HEK293 (cell line): Measurements from ENCODE around the gene DDIT3.

Experiments used
- CTCF ChIA-PET: fragments of 350-600 bp; formaldehyde crosslinking; extraction: SDS; loops from one replicate; lab custom pipeline; 2021; ENCODE audit warnings: antibody characterized with exemption; lab: Yijun Ruan, JAX
- POLR2A ChIA-PET: fragments of 300-600 bp; formaldehyde crosslinking; extraction: SDS; loops from one replicate; lab custom pipeline; 2020; ENCODE audit warnings: antibody characterized with exemption, inconsistent platforms; lab: Yijun Ruan, JAX
- H3K27ac ChIP-seq: fragments of 200-500 bp; sonication (Bioruptor generic); 2 replicates; pipeline ENCODE4 v1.5.1; 2014; ENCODE audit warnings: low read depth, low read length, control low read depth, inconsistent platforms; ENCODE audit errors: extremely low read depth
- H3K36me3 ChIP-seq, 2 experiments: fragments of 200-500 bp in 1 of 2; sonication (Bioruptor generic) in 1 of 2; 1 replicate in 1 of 2; 2 replicates in 1 of 2; pipeline ENCODE4 v1.5.1; 2014 to 2017; ENCODE audit warnings: inconsistent platforms in 2 of 2, low read length in 2 of 2; ENCODE audit not compliant: control insufficient read depth in 2 of 2, insufficient read depth in 1 of 2
- H3K4me1 ChIP-seq: fragments of 200-500 bp; sonication (Bioruptor generic); 2 replicates; pipeline ENCODE4 v1.5.1; 2014; ENCODE audit warnings: mild to moderate bottlenecking, low read length, inconsistent platforms; ENCODE audit not compliant: control insufficient read depth, insufficient read depth
- H3K4me3 ChIP-seq: 2 replicates; pipeline ENCODE4 v1.5.1; 2011; ENCODE audit warnings: low read depth, mild to moderate bottlenecking, control low read depth, low read length, moderate library complexity
- H3K9me3 ChIP-seq: fragments of 200-500 bp; sonication (Bioruptor generic); 2 replicates; pipeline ENCODE4 v1.5.1; 2014; ENCODE audit warnings: low read depth, low read length, inconsistent platforms; ENCODE audit not compliant: control insufficient read depth, insufficient read depth
- EGR2 ChIP-seq: fragments of 450-650 bp; formaldehyde crosslinking; IDR thresholded peaks from 2 replicates; pipeline ENCODE4 v1.5.1; 2016; ENCODE audit warnings: low read depth, missing biosample characterization, missing genetic modification characterization
- GLI2 ChIP-seq: fragments of 450-650 bp; formaldehyde crosslinking; IDR thresholded peaks from 2 replicates; pipeline ENCODE4; 2017; ENCODE audit warnings: missing biosample characterization, missing genetic modification characterization, low read depth, borderline replicate concordance
- GLIS1 ChIP-seq: fragments of 450-650 bp; formaldehyde crosslinking; IDR thresholded peaks from 2 replicates; pipeline ENCODE4 v1.5.1; 2016; ENCODE audit warnings: missing biosample characterization, missing genetic modification characterization
- HOXC10 ChIP-seq: sonication (generic); formaldehyde crosslinking; IDR thresholded peaks from 2 replicates; pipeline ENCODE4 v1.8.1; 2023; ENCODE audit warnings: mild to moderate bottlenecking, missing genetic modification reagents
- IKZF3 ChIP-seq: fragments of 450-650 bp; IDR thresholded peaks from 2 replicates; pipeline ENCODE4 v1.5.0; 2018; ENCODE audit warnings: missing biosample characterization, mild to moderate bottlenecking, missing genetic modification characterization, moderate library complexity
- KLF8 ChIP-seq: fragments of 450-650 bp; formaldehyde crosslinking; IDR thresholded peaks from 2 replicates; pipeline ENCODE4 v1.5.1; 2016; ENCODE audit warnings: missing biosample characterization, missing genetic modification characterization
- SCRT2 ChIP-seq: fragments of 450-650 bp; formaldehyde crosslinking; IDR thresholded peaks from 2 replicates; pipeline ENCODE4 v1.5.1; 2016; ENCODE audit warnings: missing biosample characterization, missing genetic modification characterization
- SP2 ChIP-seq: fragments of 450-650 bp; formaldehyde crosslinking; IDR thresholded peaks from 2 replicates; pipeline ENCODE4 v1.5.1; 2016; ENCODE audit warnings: missing biosample characterization, missing genetic modification characterization
- SP3 ChIP-seq: fragments of 450-650 bp; formaldehyde crosslinking; IDR thresholded peaks from 2 replicates; pipeline ENCODE4 v1.5.1; 2016; ENCODE audit warnings: missing biosample characterization, missing genetic modification characterization
- ZBTB8A ChIP-seq: fragments of 450-650 bp; formaldehyde crosslinking; IDR thresholded peaks from 2 replicates; pipeline ENCODE4 v1.5.1; 2016; ENCODE audit warnings: missing biosample characterization, missing genetic modification characterization
- ZFHX2 ChIP-seq: fragments of 450-650 bp; formaldehyde crosslinking; conservative IDR thresholded peaks from 2 replicates; pipeline ENCODE4 v1.5.1; 2016; ENCODE audit warnings: missing biosample characterization, missing genetic modification characterization
- ZIC2 ChIP-seq: fragments of 450-650 bp; formaldehyde crosslinking; IDR thresholded peaks from 2 replicates; pipeline ENCODE4 v1.5.1; 2016; ENCODE audit warnings: missing biosample characterization, missing genetic modification characterization
- ZNF112 ChIP-seq: fragments of 450-650 bp; formaldehyde crosslinking; IDR thresholded peaks from 2 replicates; pipeline ENCODE4 v1.5.0; 2017; ENCODE audit warnings: missing biosample characterization, missing genetic modification characterization
- ZNF202 ChIP-seq: fragments of 450-650 bp; formaldehyde crosslinking; IDR thresholded peaks from 2 replicates; pipeline ENCODE4 v1.5.1; 2016; ENCODE audit warnings: missing biosample characterization, missing genetic modification characterization, borderline replicate concordance
- ZNF292 ChIP-seq: fragments of 450-650 bp; formaldehyde crosslinking; IDR thresholded peaks from 2 replicates; pipeline ENCODE4 v1.5.1; 2016; ENCODE audit warnings: low read depth, missing biosample characterization, missing genetic modification characterization, borderline replicate concordance
- ZNF335 ChIP-seq: fragments of 450-650 bp; formaldehyde crosslinking; conservative IDR thresholded peaks from 2 replicates; pipeline ENCODE4 v1.5.1; 2016; ENCODE audit warnings: missing biosample characterization, missing genetic modification characterization
- ZNF366 ChIP-seq: fragments of 450-650 bp; formaldehyde crosslinking; conservative IDR thresholded peaks from 2 replicates; pipeline ENCODE4 v1.5.1; 2016; ENCODE audit warnings: missing biosample characterization, missing genetic modification characterization
- ZNF394 ChIP-seq: fragments of 450-650 bp; formaldehyde crosslinking; IDR thresholded peaks from 2 replicates; pipeline ENCODE4 v1.5.1; 2016; ENCODE audit warnings: missing biosample characterization, missing genetic modification characterization, mild to moderate bottlenecking, moderate library complexity, borderline replicate concordance
- ZNF600 ChIP-seq: fragments of 450-650 bp; formaldehyde crosslinking; IDR thresholded peaks from 2 replicates; pipeline ENCODE4 v1.5.1; 2016; ENCODE audit warnings: missing biosample characterization, missing genetic modification characterization
- ZNF76 ChIP-seq: fragments of 450-650 bp; formaldehyde crosslinking; IDR thresholded peaks from 2 replicates; pipeline ENCODE4; 2016; ENCODE audit warnings: low read depth, missing biosample characterization, missing genetic modification characterization, borderline replicate concordance
- TF ChIP-seq, protein P1 (sequence below): fragments of 450-650 bp; formaldehyde crosslinking; IDR thresholded peaks from 2 replicates; pipeline ENCODE4 v1.5.1; 2016; ENCODE audit warnings: missing biosample characterization, missing genetic modification characterization
- TF ChIP-seq, protein P2 (sequence below): fragments of 450-650 bp; formaldehyde crosslinking; IDR thresholded peaks from 2 replicates; pipeline ENCODE4 v1.5.1; 2016; ENCODE audit warnings: missing biosample characterization, missing genetic modification characterization
- TF ChIP-seq, protein P3 (sequence below): fragments of 450-650 bp; formaldehyde crosslinking; IDR thresholded peaks from 2 replicates; pipeline ENCODE4 v1.5.1; 2016; ENCODE audit warnings: missing biosample characterization, missing genetic modification characterization
- TF ChIP-seq, protein P4 (sequence below): fragments of 450-650 bp; formaldehyde crosslinking; IDR thresholded peaks from 2 replicates; pipeline ENCODE4 v1.5.1; 2016; ENCODE audit warnings: missing biosample characterization, missing genetic modification characterization
- TF ChIP-seq, protein P5 (sequence below): fragments of 450-650 bp; formaldehyde crosslinking; IDR thresholded peaks from 2 replicates; pipeline ENCODE4 v1.5.1; 2017; ENCODE audit warnings: missing biosample characterization, missing genetic modification characterization

The DDIT3 gene

DNA sequence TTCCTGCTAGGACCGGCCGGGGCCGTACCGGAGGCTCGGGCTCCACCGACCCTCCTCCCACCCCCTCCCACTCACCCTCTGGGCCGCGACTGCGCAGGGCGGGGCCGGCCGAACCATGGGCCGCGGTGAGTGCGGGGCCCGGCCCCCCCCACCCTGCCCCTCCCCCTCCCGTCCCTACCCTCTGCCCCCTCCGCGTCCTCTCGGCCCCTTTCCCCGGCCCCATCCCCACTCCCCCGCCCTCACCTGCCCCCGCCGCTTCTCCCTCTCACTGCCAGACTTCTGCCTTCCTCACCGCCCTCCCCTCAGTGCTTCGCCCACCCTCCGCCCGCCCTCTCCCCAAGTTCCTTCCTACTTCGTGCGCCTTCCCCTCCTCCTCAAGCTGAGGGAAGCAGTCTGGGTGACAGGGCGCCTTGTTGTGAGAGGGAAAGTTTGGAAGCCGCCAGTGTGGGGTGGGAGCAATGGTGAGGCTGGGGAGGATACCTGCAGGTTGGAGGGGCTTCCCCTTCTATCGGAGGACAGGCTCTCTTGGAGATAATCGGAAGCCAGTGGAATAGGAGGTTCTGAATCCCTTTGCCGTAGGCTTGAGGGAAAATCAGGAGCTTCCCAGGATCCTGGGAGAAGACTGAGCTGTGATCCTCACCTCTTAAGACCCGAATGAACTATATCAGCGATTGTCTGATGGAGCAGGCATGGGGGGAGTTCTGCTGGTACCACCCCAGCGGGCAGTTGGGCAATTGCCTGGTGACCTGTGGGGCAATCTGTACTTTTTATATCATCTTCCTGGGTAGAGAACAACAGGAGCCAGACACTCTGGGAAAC is 2.8 kb upstream of the DDIT3 start:
- CTCF ChIA-PET = interaction anchor here (0.6 to 1.5 kb wide), 3 partner anchors 59 to 203 kb away, joined by 3 to 6 read pairs (median 3); no protein-coding TSS in a partner anchor
- peak overlapping the region; percentile 59 for H3K4me3 ChIP-seq
- H3K4me1 ChIP-seq = peaks cover 13% of the 10 kb centered on the region
- H3K9me3 ChIP-seq = no peaks in the 10 kb centered on the region
- peak overlapping the region; percentile 94 for H3K27ac ChIP-seq
- peaks cover 0 to 54% of the 10 kb centered on the region in 2 experiments; a peak in 2 of 3 replicates for H3K36me3 ChIP-seq
- POLR2A ChIA-PET = interaction anchor here (0.5 to 2.6 kb wide), 9 partner anchors 9 to 222 kb away, joined by 3 to 16 read pairs (median 3); partner anchors contain the start of genes DCTN2, PIP4K2C and TSPAN31
- 0 out of 2 replicates have a peak, but pooled peaks have one; percentile 7 for TF ChIP-seq GLIS1 (tag by site-specific recombination)
- TF ChIP-seq KLF8 (tag by site-specific recombination) = peak; percentile 10; the same call in 1 of the 2 replicates
- 0 out of 2 replicates have a peak, but pooled peaks have one; percentile 32 for TF ChIP-seq ZNF600 (tag by site-specific recombination)
- TF ChIP-seq, protein P1, sequence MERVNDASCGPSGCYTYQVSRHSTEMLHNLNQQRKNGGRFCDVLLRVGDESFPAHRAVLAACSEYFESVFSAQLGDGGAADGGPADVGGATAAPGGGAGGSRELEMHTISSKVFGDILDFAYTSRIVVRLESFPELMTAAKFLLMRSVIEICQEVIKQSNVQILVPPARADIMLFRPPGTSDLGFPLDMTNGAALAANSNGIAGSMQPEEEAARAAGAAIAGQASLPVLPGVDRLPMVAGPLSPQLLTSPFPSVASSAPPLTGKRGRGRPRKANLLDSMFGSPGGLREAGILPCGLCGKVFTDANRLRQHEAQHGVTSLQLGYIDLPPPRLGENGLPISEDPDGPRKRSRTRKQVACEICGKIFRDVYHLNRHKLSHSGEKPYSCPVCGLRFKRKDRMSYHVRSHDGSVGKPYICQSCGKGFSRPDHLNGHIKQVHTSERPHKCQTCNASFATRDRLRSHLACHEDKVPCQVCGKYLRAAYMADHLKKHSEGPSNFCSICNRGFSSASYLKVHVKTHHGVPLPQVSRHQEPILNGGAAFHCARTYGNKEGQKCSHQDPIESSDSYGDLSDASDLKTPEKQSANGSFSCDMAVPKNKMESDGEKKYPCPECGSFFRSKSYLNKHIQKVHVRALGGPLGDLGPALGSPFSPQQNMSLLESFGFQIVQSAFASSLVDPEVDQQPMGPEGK (tag by site-specific recombination) = peak; percentile 55
- TF ChIP-seq, protein P2, sequence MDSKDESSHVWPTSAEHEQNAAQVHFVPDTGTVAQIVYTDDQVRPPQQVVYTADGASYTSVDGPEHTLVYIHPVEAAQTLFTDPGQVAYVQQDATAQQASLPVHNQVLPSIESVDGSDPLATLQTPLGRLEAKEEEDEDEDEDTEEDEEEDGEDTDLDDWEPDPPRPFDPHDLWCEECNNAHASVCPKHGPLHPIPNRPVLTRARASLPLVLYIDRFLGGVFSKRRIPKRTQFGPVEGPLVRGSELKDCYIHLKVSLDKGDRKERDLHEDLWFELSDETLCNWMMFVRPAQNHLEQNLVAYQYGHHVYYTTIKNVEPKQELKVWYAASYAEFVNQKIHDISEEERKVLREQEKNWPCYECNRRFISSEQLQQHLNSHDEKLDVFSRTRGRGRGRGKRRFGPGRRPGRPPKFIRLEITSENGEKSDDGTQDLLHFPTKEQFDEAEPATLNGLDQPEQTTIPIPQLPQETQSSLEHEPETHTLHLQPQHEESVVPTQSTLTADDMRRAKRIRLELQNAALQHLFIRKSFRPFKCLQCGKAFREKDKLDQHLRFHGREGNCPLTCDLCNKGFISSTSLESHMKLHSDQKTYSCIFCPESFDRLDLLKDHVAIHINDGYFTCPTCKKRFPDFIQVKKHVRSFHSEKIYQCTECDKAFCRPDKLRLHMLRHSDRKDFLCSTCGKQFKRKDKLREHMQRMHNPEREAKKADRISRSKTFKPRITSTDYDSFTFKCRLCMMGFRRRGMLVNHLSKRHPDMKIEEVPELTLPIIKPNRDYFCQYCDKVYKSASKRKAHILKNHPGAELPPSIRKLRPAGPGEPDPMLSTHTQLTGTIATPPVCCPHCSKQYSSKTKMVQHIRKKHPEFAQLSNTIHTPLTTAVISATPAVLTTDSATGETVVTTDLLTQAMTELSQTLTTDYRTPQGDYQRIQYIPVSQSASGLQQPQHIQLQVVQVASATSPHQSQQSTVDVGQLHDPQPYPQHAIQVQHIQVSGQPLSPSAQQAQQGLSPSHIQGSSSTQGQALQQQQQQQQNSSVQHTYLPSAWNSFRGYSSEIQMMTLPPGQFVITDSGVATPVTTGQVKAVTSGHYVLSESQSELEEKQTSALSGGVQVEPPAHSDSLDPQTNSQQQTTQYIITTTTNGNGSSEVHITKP (tag by site-specific recombination) = peak; percentile 58; the same call in 1 of the 2 replicates
- TF ChIP-seq EGR2 (tag by site-specific recombination) = peak; percentile 86
- no peak for TF ChIP-seq GLI2 (tag by site-specific recombination)
- peak; percentile 84 for TF ChIP-seq ZNF76 (tag by site-specific recombination)
- TF ChIP-seq, protein P3, sequence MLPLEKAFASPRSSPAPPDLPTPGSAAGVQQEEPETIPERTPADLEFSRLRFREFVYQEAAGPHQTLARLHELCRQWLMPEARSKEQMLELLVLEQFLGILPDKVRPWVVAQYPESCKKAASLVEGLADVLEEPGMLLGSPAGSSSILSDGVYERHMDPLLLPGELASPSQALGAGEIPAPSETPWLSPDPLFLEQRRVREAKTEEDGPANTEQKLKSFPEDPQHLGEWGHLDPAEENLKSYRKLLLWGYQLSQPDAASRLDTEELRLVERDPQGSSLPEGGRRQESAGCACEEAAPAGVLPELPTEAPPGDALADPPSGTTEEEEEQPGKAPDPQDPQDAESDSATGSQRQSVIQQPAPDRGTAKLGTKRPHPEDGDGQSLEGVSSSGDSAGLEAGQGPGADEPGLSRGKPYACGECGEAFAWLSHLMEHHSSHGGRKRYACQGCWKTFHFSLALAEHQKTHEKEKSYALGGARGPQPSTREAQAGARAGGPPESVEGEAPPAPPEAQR (tag by site-specific recombination) = no peak
- peak; percentile 38; the same call in 1 of the 2 replicates for TF ChIP-seq ZIC2 (tag by site-specific recombination)
- TF ChIP-seq SCRT2 (tag by site-specific recombination) = no peak
- no peak for TF ChIP-seq ZNF202 (tag by site-specific recombination)
- TF ChIP-seq IKZF3 (tag by site-specific recombination) = peak; percentile 87
- peak; percentile 93 for TF ChIP-seq ZFHX2 (tag by site-specific recombination)
- 0 out of 2 replicates have a peak, but pooled peaks have one; percentile 35 for TF ChIP-seq ZNF394 (tag by site-specific recombination)
- peak; percentile 75 for TF ChIP-seq SP3 (tag by site-specific recombination)
- peak; percentile 18; the same call in 1 of the 2 replicates for TF ChIP-seq ZBTB8A
- TF ChIP-seq ZNF366 (tag by site-specific recombination) = 0 out of 2 replicates have a peak, but pooled peaks have one; percentile 27
- TF ChIP-seq, protein P4, sequence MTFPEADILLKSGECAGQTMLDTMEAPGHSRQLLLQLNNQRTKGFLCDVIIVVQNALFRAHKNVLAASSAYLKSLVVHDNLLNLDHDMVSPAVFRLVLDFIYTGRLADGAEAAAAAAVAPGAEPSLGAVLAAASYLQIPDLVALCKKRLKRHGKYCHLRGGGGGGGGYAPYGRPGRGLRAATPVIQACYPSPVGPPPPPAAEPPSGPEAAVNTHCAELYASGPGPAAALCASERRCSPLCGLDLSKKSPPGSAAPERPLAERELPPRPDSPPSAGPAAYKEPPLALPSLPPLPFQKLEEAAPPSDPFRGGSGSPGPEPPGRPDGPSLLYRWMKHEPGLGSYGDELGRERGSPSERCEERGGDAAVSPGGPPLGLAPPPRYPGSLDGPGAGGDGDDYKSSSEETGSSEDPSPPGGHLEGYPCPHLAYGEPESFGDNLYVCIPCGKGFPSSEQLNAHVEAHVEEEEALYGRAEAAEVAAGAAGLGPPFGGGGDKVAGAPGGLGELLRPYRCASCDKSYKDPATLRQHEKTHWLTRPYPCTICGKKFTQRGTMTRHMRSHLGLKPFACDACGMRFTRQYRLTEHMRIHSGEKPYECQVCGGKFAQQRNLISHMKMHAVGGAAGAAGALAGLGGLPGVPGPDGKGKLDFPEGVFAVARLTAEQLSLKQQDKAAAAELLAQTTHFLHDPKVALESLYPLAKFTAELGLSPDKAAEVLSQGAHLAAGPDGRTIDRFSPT (tag by site-specific recombination) = 0 out of 2 replicates have a peak, but pooled peaks have one; percentile 21
- TF ChIP-seq, protein P5, sequence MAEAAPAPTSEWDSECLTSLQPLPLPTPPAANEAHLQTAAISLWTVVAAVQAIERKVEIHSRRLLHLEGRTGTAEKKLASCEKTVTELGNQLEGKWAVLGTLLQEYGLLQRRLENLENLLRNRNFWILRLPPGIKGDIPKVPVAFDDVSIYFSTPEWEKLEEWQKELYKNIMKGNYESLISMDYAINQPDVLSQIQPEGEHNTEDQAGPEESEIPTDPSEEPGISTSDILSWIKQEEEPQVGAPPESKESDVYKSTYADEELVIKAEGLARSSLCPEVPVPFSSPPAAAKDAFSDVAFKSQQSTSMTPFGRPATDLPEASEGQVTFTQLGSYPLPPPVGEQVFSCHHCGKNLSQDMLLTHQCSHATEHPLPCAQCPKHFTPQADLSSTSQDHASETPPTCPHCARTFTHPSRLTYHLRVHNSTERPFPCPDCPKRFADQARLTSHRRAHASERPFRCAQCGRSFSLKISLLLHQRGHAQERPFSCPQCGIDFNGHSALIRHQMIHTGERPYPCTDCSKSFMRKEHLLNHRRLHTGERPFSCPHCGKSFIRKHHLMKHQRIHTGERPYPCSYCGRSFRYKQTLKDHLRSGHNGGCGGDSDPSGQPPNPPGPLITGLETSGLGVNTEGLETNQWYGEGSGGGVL = peak; percentile 97
- no peak for TF ChIP-seq ZNF292 (tag by site-specific recombination)
- no peak for TF ChIP-seq ZNF112 (tag by site-specific recombination)
- peak; percentile 85 for TF ChIP-seq SP2 (tag by site-specific recombination)
- TF ChIP-seq ZNF335 (tag by site-specific recombination) = peak; percentile 53; the same call in 1 of the 2 replicates
- no peak for TF ChIP-seq HOXC10
